AG04450 (cell line): ENCODE measurements around the gene LEUTX. TPM values are rescaled to one million over a fixed set of nuclear protein-coding genes. Genes with fewer than 3 reads are reported as not detected.

Source experiments
- CTCF ChIA-PET: fragments of 300-600, 350-600 bp; formaldehyde crosslinking; extraction: SDS; loops from one replicate; lab custom pipeline; 2022; ENCODE audit warnings: antibody characterized with exemption, inconsistent platforms; lab: Charles Lee
- POLR2A ChIA-PET: fragments of 350-600 bp; formaldehyde crosslinking; extraction: SDS; loops from one replicate; lab custom pipeline; 2021; ENCODE audit warnings: antibody characterized with exemption, inconsistent platforms; lab: Yijun Ruan, JAX
- DNase-seq: peaks from one replicate; pipeline ENCODE4 v3.0.0-alpha.2; 2011; ENCODE audit warnings: low read depth, low spot score
- H3K27ac ChIP-seq: one replicate; pipeline ENCODE4 v1.5.1; 2012; ENCODE audit warnings: low read depth, low read length, control low read depth
- H3K27me3 ChIP-seq: one replicate; pipeline ENCODE4 v1.6.0; 2012; ENCODE audit warnings: low read length; ENCODE audit not compliant: control insufficient read depth, insufficient read depth
- H3K4me3 ChIP-seq: 2 replicates; pipeline ENCODE4 v1.5.1; 2011; ENCODE audit warnings: mild to moderate bottlenecking, low read depth, low read length, control low read depth
- H3K9me3 ChIP-seq: 2 replicates; pipeline ENCODE4 v1.5.1; 2012; ENCODE audit warnings: low read length; ENCODE audit not compliant: control insufficient read depth, insufficient read depth
- CTCF ChIP-seq: IDR thresholded peaks from 2 replicates; pipeline ENCODE4 v1.5.1; 2011; ENCODE audit warnings: low read depth, low read length, control low read depth, inconsistent platforms
- polyA minus RNA-seq: library from RNA; depleted of rRNA, polyadenylated mRNA; stranded (reverse); fragments of >200 nt; gene quantifications from 2 replicates; pipeline ENCODE4 v1.2.3, GENCODE V29; 2011; rRNA and poly(A)+ RNA removed
- polyA plus RNA-seq: library from polyadenylated mRNA; depleted of rRNA; stranded (reverse); fragments of >200 nt; gene quantifications from 2 replicates; pipeline ENCODE4 v1.2.3, GENCODE V29; 2011; rRNA removed

The LEUTX gene
- not detected in 2 replicates for polyA plus RNA-seq
- polyA minus RNA-seq = not detected in 2 replicates

- no peak for DNase-seq
- H3K9me3 ChIP-seq = no peaks in the 10 kb centered on the region
- H3K4me3 ChIP-seq = no peak within 1 kb of the TSS
- ChIA-PET POLR2A (no interaction called here), CTCF (no interaction called here)
- H3K27ac ChIP-seq = no peak within 1 kb of the TSS
- H3K27me3 ChIP-seq = peaks cover 7% of the 10 kb centered on the region
- no peak for TF ChIP-seq CTCF
Measured at GRCh38 chr19:39778763-39779162, at the start of gene LEUTX. Gene LEUTX (plus strand): TSS chr19:39778854. CDS start chr19:39778921, 67 bp downstream.

- Histone ChIP-seq H3K9me3 (no peaks in the 10 kb centered on the region), H3K4me3 (no peak overlapping the region), H3K27ac (no peak overlapping the region), H3K27me3 (no peaks in the 10 kb centered on the region)
- DNase-seq = no peak
- CTCF ChIA-PET = interaction anchor here (0.5 kb wide), 1 partner anchor 178 kb away, joined by 4 read pairs; no protein-coding TSS in a partner anchor
- POLR2A ChIA-PET = no interaction called here
- TF ChIP-seq CTCF = no peak
Measured at GRCh38 chr19:39729594-39729993, 49.1 kb upstream of the LEUTX start.

GRCh38 chr19:39731685-39732084, 47.0 kb upstream of the LEUTX start:
- no peak for TF ChIP-seq CTCF
- ChIA-PET CTCF (no interaction called here), POLR2A (no interaction called here)
- Histone ChIP-seq H3K4me3 (no peak overlapping the region), H3K27ac (no peak overlapping the region), H3K27me3 (no peaks in the 10 kb centered on the region), H3K9me3 (no peaks in the 10 kb centered on the region)
- DNase-seq = no peak

GRCh38 chr19:39733841-39734240, 44.8 kb upstream of the LEUTX start:
- Histone ChIP-seq H3K4me3 (no peak overlapping the region), H3K27me3 (no peaks in the 10 kb centered on the region), H3K9me3 (no peaks in the 10 kb centered on the region), H3K27ac (no peak overlapping the region)
- CTCF ChIA-PET = no interaction called here
- POLR2A ChIA-PET = no interaction called here
- DNase-seq = no peak
- no peak for TF ChIP-seq CTCF

- ChIA-PET POLR2A (no interaction called here), CTCF (no interaction called here)
- Histone ChIP-seq H3K4me3 (no peak overlapping the region), H3K27me3 (no peaks in the 10 kb centered on the region), H3K9me3 (no peaks in the 10 kb centered on the region), H3K27ac (no peak overlapping the region)
- TF ChIP-seq CTCF = no peak
- no peak for DNase-seq
Measured at GRCh38 chr19:39735688-39736087, 43.0 kb upstream of the LEUTX start.
